Neural crest cell (in vitro differentiated cells): ENCODE results near the gene HLA-A. TPM values are rescaled to one million over a fixed set of nuclear protein-coding genes. Genes with fewer than 3 reads are reported as not detected.

ENCODE experiments used
- DNase-seq: peaks from one replicate; pipeline ENCODE4 v3.0.0; 2021; ENCODE audit warnings: low read depth, mixed read lengths, low spot score
- H3K27ac Mint-ChIP-seq: one replicate; pipeline ENCODE4 v1.8.0; 2021; ENCODE audit warnings: mild to moderate bottlenecking, mixed read lengths; ENCODE audit not compliant: unreplicated experiment
- H3K27me3 Mint-ChIP-seq: 2 replicates; pipeline ENCODE4 v1.8.0; 2021; ENCODE audit warnings: low read depth, mild to moderate bottlenecking, mixed read lengths
- H3K36me3 Mint-ChIP-seq: 2 replicates; pipeline ENCODE4 v1.8.0; 2021; ENCODE audit warnings: low read depth, mild to moderate bottlenecking, mixed read lengths
- H3K4me1 Mint-ChIP-seq: 2 replicates; pipeline ENCODE4 v1.8.0; 2021; ENCODE audit warnings: mixed read lengths
- H3K4me3 Mint-ChIP-seq: one replicate; pipeline ENCODE4 v1.8.0; 2021; ENCODE audit warnings: mild to moderate bottlenecking, mixed read lengths
- H3K9me3 Mint-ChIP-seq: 2 replicates; pipeline ENCODE4 v1.8.0; 2021; ENCODE audit warnings: mixed read lengths
- total RNA-seq: library from RNA; stranded (reverse); gene quantifications from 2 replicates; pipeline ENCODE4 v1.2.1, GENCODE V29; 2021
- TF ChIP-seq, protein P1 (sequence below): fragments of 200-600 bp; sonication (generic); conservative IDR thresholded peaks from 2 replicates; pipeline ENCODE4 v1.5.0; 2021; ENCODE audit warnings: antibody characterized with exemption, mild to moderate bottlenecking

Gene HLA-A
- total RNA-seq, 1 donor from 2014 or later, result 131 TPM

GRCh38 chr6:29992807-29993206 is 50.5 kb downstream of the HLA-A start:
- Mint-ChIP-seq H3K27ac (no peak overlapping the region), H3K4me1 (no peaks in the 10 kb centered on the region), H3K36me3 (no peaks in the 10 kb centered on the region), H3K4me3 (no peak overlapping the region), H3K9me3 (no peaks in the 10 kb centered on the region), H3K27me3 (peaks cover 5% of the 10 kb centered on the region)
- TF ChIP-seq, protein P1, sequence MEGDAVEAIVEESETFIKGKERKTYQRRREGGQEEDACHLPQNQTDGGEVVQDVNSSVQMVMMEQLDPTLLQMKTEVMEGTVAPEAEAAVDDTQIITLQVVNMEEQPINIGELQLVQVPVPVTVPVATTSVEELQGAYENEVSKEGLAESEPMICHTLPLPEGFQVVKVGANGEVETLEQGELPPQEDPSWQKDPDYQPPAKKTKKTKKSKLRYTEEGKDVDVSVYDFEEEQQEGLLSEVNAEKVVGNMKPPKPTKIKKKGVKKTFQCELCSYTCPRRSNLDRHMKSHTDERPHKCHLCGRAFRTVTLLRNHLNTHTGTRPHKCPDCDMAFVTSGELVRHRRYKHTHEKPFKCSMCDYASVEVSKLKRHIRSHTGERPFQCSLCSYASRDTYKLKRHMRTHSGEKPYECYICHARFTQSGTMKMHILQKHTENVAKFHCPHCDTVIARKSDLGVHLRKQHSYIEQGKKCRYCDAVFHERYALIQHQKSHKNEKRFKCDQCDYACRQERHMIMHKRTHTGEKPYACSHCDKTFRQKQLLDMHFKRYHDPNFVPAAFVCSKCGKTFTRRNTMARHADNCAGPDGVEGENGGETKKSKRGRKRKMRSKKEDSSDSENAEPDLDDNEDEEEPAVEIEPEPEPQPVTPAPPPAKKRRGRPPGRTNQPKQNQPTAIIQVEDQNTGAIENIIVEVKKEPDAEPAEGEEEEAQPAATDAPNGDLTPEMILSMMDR, result no peak
- no peak for DNase-seq

DNA sequence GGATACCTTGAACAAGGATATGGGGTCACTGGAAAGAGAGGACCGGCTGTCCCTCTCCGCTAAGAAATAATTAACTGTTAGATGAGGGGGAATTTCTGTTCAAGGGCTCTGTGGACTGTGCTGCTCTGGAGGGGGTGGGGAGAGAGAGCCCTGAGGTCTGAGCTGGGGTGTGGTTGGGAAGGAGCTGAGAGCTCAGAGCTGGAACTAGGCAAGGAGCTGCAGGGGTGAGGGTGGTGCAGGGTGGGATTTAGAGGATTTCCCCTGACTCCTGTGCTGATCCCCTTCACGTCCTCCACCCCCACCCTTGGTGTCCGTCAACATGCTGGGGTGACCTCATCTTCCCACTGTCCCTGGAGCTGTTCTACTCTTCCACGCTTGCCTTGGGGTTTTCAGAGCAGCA is 52.5 kb downstream of the HLA-A start:
- TF ChIP-seq, protein P1, result no peak
- no peaks in the 10 kb centered on the region for H3K9me3 Mint-ChIP-seq
- no peak overlapping the region for H3K27ac Mint-ChIP-seq
- H3K27me3 Mint-ChIP-seq, result peaks cover 5% of the 10 kb centered on the region
- H3K36me3 Mint-ChIP-seq, result no peaks in the 10 kb centered on the region
- DNase-seq, result no peak
- no peak overlapping the region for H3K4me3 Mint-ChIP-seq
- H3K4me1 Mint-ChIP-seq, result no peaks in the 10 kb centered on the region

GRCh38 chr6:29995340-29995777 is 53.0 kb downstream of the HLA-A start:
- Mint-ChIP-seq H3K36me3 (no peaks in the 10 kb centered on the region), H3K27ac (no peak overlapping the region), H3K4me3 (no peak overlapping the region), H3K4me1 (no peaks in the 10 kb centered on the region), H3K9me3 (no peaks in the 10 kb centered on the region), H3K27me3 (peaks cover 5% of the 10 kb centered on the region)
- no peak for DNase-seq
- TF ChIP-seq, protein P1, result no peak

Other genes with a start within 250 kb of the HLA-A start
- 0.98 and 1.4 TPM in 2 replicates for gene HLA-F, start 219.1 kb upstream of the HLA-A start, total RNA-seq
- not detected in 2 replicates for gene HLA-G, start 114.7 kb upstream of the HLA-A start, total RNA-seq
- gene POLR1H, start 118.7 kb downstream of the HLA-A start, total RNA-seq, result 43.3 and 43.8 TPM in 2 replicates
- gene PPP1R11, start 124.7 kb downstream of the HLA-A start, total RNA-seq, result 35.6 and 38.1 TPM in 2 replicates
- not detected in 2 replicates for gene RNF39, start 133.2 kb downstream of the HLA-A start, total RNA-seq
- gene TRIM31, start 170.6 kb downstream of the HLA-A start, total RNA-seq, result not detected in 2 replicates
- gene TRIM40, start 193.6 kb downstream of the HLA-A start, total RNA-seq, result not detected in 2 replicates
- not detected in 2 replicates for gene TRIM10, start 218.7 kb downstream of the HLA-A start, total RNA-seq
- not detected in 2 replicates for gene TRIM15, start 221.0 kb downstream of the HLA-A start, total RNA-seq